ENCODE measurements around the gene TACC2. TPM values are rescaled to one million over a fixed set of nuclear protein-coding genes. Genes with fewer than 3 reads are reported as not detected.

Gene TACC2
- total and polyA plus RNA-seq, 4 donors = 21.6 to 107 (median 64.9) TPM

DNA sequence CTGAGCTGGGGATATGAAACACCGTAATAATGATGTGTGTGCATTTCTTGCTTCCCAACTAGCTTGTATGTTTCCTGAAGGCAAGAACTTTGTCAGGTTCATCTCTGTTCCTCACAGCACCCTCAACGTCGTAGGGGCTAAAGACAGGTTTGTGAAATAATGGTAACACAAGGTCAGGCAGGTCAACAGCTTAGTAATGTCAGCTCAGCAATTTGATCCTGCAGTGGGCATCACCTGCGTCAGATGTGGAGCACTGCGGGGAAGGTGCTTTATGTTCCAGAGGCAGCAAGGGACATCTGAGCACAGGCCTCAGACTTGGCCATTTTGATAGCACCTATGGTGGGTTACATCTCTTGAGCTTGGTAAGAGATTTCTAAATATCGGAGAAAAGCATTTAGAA is 230.4 kb downstream of the TACC2 start:
- Histone ChIP-seq H3K4me1 (ENCODE audit: control insufficient read depth, insufficient read depth, low read length) (peaks cover 5% of the 10 kb centered on the region), H3K9me3 (ENCODE audit: control insufficient read depth, insufficient read depth, low read length) (no peaks in the 10 kb centered on the region), H3K36me3 (ENCODE audit: control insufficient read depth, insufficient read depth, low read length) (peaks cover 65% of the 10 kb centered on the region), H3K4me3 (ENCODE audit: low read depth, low read length) (no peak overlapping the region), H3K27me3 (ENCODE audit: control insufficient read depth, insufficient read depth, low read length) (no peaks in the 10 kb centered on the region), H3K27ac (ENCODE audit: low read depth, low read length) (no peak overlapping the region)
- DNase-seq (ENCODE audit: low read depth in 4 of 6, low spot score in 6 of 6) = no peak
- 96% methylated on average over 4 of the region's 6 CpGs for WGBS (ENCODE audit: insufficient coverage)

GRCh38 chr10:122220736-122221135 is 231.8 kb downstream of the TACC2 start:
- Histone ChIP-seq H3K36me3 (ENCODE audit: control insufficient read depth, insufficient read depth, low read length) (peaks cover 71% of the 10 kb centered on the region), H3K9me3 (ENCODE audit: control insufficient read depth, insufficient read depth, low read length) (no peaks in the 10 kb centered on the region), H3K27ac (ENCODE audit: low read depth, low read length) (no peak overlapping the region), H3K4me1 (ENCODE audit: control insufficient read depth, insufficient read depth, low read length) (no peaks in the 10 kb centered on the region), H3K27me3 (ENCODE audit: control insufficient read depth, insufficient read depth, low read length) (no peaks in the 10 kb centered on the region), H3K4me3 (ENCODE audit: low read depth, low read length) (no peak overlapping the region)
- no CpG with 5 or more reads among the region's 2 CpGs for WGBS (ENCODE audit: insufficient coverage)
- no peak for DNase-seq (ENCODE audit: low read depth in 4 of 6, low spot score in 6 of 6)

DNA sequence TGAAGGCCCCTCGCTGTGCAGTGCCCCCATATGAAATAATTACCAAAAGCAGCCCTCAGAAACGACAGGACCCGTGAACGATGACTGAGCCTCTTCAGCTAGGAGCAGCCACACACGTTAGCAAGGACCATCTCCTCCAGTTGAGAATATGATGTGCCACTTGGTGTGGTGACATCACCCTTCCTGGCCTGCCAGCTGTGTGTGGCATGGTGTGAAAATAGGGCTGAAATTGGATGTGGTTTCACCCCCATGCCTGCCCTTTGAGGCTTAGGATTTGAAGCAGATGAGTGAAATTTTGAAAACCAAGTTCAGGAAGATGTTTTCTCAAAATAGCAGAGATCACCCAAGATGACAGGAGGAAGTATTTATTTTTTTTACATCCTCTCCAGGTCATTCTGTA is 233.0 kb downstream of the TACC2 start:
- WGBS (ENCODE audit: insufficient coverage) = 52% methylated on average over 5 of the region's 5 CpGs
- no peaks in the 10 kb centered on the region for H3K27me3 ChIP-seq (ENCODE audit: control insufficient read depth, insufficient read depth, low read length)
- DNase-seq (ENCODE audit: low read depth in 4 of 6, low spot score in 6 of 6) = no peak
- no peaks in the 10 kb centered on the region for H3K4me1 ChIP-seq (ENCODE audit: control insufficient read depth, insufficient read depth, low read length)
- H3K27ac ChIP-seq (ENCODE audit: low read depth, low read length) = no peak overlapping the region
- no peak overlapping the region for H3K4me3 ChIP-seq (ENCODE audit: low read depth, low read length)
- H3K36me3 ChIP-seq (ENCODE audit: control insufficient read depth, insufficient read depth, low read length) = peaks cover 73% of the 10 kb centered on the region
- H3K9me3 ChIP-seq (ENCODE audit: control insufficient read depth, insufficient read depth, low read length) = no peaks in the 10 kb centered on the region

DNA sequence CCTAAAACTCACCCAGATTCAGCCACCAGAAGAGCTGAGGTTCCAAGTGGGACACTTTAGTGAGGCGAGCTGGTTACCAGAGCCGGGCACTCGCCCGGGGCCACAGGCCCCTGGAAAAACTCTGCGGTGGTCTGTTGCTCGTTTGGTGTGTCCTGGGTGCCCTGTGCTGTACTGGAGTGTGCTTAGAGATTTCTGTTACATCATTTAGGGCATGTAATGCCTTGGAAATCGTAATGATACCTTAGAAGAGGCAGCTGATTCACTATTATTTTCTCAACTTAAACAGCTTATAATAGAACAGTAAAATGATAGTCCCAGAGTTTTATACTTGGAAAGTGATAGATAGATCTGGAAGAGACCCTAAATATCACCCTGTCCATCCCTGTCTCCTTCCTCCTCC is 233.7 kb downstream of the TACC2 start:
- no peak for DNase-seq (ENCODE audit: low read depth in 4 of 6, low spot score in 6 of 6)
- Histone ChIP-seq H3K36me3 (ENCODE audit: control insufficient read depth, insufficient read depth, low read length) (peaks cover 73% of the 10 kb centered on the region), H3K27ac (ENCODE audit: low read depth, low read length) (no peak overlapping the region), H3K9me3 (ENCODE audit: control insufficient read depth, insufficient read depth, low read length) (no peaks in the 10 kb centered on the region), H3K4me1 (ENCODE audit: control insufficient read depth, insufficient read depth, low read length) (no peaks in the 10 kb centered on the region), H3K4me3 (ENCODE audit: low read depth, low read length) (no peak overlapping the region), H3K27me3 (ENCODE audit: control insufficient read depth, insufficient read depth, low read length) (no peaks in the 10 kb centered on the region)
- 93% methylated on average over 5 of the region's 7 CpGs for WGBS (ENCODE audit: insufficient coverage)

DNA sequence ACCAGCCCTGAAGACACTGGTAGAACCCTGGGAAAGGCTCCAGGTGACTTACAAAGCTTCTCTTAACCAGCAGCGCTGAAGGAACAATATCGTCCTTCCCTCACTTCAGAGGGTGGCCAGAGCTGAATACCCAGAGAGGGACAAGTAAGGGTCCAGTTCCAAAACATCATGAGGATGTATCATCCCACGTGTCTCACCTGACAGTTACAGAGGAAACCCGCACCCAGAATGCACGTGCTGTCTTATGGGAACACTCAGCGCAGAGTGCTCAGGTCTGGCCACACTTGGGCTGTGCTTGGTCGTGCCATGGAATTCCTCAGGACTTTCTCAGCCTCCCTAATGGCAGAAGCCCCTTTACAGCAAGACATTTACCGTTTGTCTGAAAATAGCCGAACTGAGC is 235.2 kb downstream of the TACC2 start:
- no peak overlapping the region for H3K27ac ChIP-seq (ENCODE audit: low read depth, low read length)
- H3K4me1 ChIP-seq (ENCODE audit: control insufficient read depth, insufficient read depth, low read length) = no peaks in the 10 kb centered on the region
- no peak overlapping the region for H3K4me3 ChIP-seq (ENCODE audit: low read depth, low read length)
- peaks cover 71% of the 10 kb centered on the region for H3K36me3 ChIP-seq (ENCODE audit: control insufficient read depth, insufficient read depth, low read length)
- no peaks in the 10 kb centered on the region for H3K27me3 ChIP-seq (ENCODE audit: control insufficient read depth, insufficient read depth, low read length)
- no peak for DNase-seq (ENCODE audit: low read depth in 4 of 6, low spot score in 6 of 6)
- WGBS (ENCODE audit: insufficient coverage) = 92% methylated on average over 9 of the region's 9 CpGs
- H3K9me3 ChIP-seq (ENCODE audit: control insufficient read depth, insufficient read depth, low read length) = no peaks in the 10 kb centered on the region

DNA sequence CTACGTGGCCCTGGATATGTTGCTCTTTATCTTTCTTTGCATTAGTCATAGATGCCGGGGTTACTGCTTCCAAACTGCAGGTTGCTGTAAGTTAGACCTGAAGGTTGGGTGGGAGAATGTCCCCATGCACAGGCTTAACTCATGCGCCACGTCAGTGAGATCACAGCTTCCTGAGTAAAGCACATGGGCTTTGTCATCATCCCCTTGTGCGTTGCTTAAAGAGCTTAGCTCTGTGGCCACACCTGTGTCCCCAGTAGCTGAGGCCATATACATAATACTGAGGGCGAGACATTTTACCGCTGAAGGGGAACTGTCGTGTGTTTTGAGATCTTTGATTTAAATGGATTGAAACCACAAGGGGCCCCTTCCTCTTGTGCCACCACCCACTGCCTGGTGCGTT is 236.4 kb downstream of the TACC2 start:
- no peaks in the 10 kb centered on the region for H3K4me1 ChIP-seq (ENCODE audit: control insufficient read depth, insufficient read depth, low read length)
- H3K4me3 ChIP-seq (ENCODE audit: low read depth, low read length) = no peak overlapping the region
- no peak for DNase-seq (ENCODE audit: low read depth in 4 of 6, low spot score in 6 of 6)
- no peaks in the 10 kb centered on the region for H3K9me3 ChIP-seq (ENCODE audit: control insufficient read depth, insufficient read depth, low read length)
- 88% methylated on average over 9 of the region's 9 CpGs for WGBS (ENCODE audit: insufficient coverage)
- H3K27ac ChIP-seq (ENCODE audit: low read depth, low read length) = no peak overlapping the region
- H3K36me3 ChIP-seq (ENCODE audit: control insufficient read depth, insufficient read depth, low read length) = peaks cover 73% of the 10 kb centered on the region
- no peaks in the 10 kb centered on the region for H3K27me3 ChIP-seq (ENCODE audit: control insufficient read depth, insufficient read depth, low read length)

DNA sequence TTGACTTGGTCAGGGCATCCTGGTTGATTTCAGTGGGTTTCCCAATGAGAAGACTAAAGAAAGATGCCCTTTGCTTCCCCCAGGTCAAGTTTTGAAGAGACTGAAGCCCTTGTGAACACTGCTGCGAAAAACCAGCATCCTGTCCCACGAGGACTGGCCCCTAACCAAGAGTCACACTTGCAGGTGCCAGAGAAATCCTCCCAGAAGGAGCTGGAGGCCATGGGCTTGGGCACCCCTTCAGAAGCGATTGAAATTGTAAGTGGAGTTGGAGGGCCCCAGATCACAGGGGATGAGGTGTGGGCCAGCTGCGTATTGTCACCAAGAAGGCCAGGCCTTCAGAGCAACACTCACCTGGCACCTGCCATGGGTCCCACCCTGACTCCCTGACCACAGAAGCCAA is 238.8 kb downstream of the TACC2 start:
- Histone ChIP-seq H3K4me1 (ENCODE audit: control insufficient read depth, insufficient read depth, low read length) (peaks cover 3% of the 10 kb centered on the region), H3K27me3 (ENCODE audit: control insufficient read depth, insufficient read depth, low read length) (no peaks in the 10 kb centered on the region), H3K36me3 (ENCODE audit: control insufficient read depth, insufficient read depth, low read length) (peaks cover 70% of the 10 kb centered on the region), H3K9me3 (ENCODE audit: control insufficient read depth, insufficient read depth, low read length) (no peaks in the 10 kb centered on the region), H3K4me3 (ENCODE audit: low read depth, low read length) (no peak overlapping the region), H3K27ac (ENCODE audit: low read depth, low read length) (no peak overlapping the region)
- DNase-seq (ENCODE audit: low read depth in 4 of 6, low spot score in 6 of 6) = no peak
- WGBS (ENCODE audit: insufficient coverage) = 87% methylated on average over 3 of the region's 4 CpGs

DNA sequence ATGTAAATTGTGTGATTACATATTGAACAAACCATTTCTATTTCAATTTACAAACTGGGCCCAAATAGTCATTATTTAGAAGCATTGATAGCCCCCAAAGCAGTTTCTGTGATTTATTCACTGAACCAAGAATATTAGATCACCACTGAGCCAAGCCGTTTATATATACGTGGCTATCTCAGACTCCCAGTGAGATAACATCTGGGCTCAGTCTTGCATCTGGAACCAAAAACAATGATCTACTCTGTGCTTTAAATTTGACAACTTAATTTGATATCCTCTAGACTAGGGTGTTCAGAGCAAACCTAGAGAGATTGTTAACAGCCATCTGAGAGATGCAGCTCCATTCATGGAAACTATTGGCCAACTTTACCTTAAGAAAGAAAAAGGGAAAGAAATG is 240.7 kb downstream of the TACC2 start:
- DNase-seq (ENCODE audit: low read depth in 4 of 6, low spot score in 6 of 6) = peak in 1 of 6 donors; percentile 44
- H3K4me3 ChIP-seq (ENCODE audit: low read depth, low read length) = no peak overlapping the region
- no peaks in the 10 kb centered on the region for H3K27me3 ChIP-seq (ENCODE audit: control insufficient read depth, insufficient read depth, low read length)
- no peaks in the 10 kb centered on the region for H3K9me3 ChIP-seq (ENCODE audit: control insufficient read depth, insufficient read depth, low read length)
- H3K4me1 ChIP-seq (ENCODE audit: control insufficient read depth, insufficient read depth, low read length) = peaks cover 13% of the 10 kb centered on the region
- H3K36me3 ChIP-seq (ENCODE audit: control insufficient read depth, insufficient read depth, low read length) = peaks cover 70% of the 10 kb centered on the region
- no peak overlapping the region for H3K27ac ChIP-seq (ENCODE audit: low read depth, low read length)
- WGBS (ENCODE audit: insufficient coverage) = 33% methylated on average over 2 of the region's 2 CpGs

- Histone ChIP-seq H3K9me3 (ENCODE audit: control insufficient read depth, insufficient read depth, low read length) (no peaks in the 10 kb centered on the region), H3K4me1 (ENCODE audit: control insufficient read depth, insufficient read depth, low read length) (peaks cover 13% of the 10 kb centered on the region), H3K27me3 (ENCODE audit: control insufficient read depth, insufficient read depth, low read length) (no peaks in the 10 kb centered on the region), H3K36me3 (ENCODE audit: control insufficient read depth, insufficient read depth, low read length) (peaks cover 66% of the 10 kb centered on the region), H3K4me3 (ENCODE audit: low read depth, low read length) (no peak overlapping the region), H3K27ac (ENCODE audit: low read depth, low read length) (no peak overlapping the region)
- no peak for DNase-seq (ENCODE audit: low read depth in 4 of 6, low spot score in 6 of 6)
- WGBS (ENCODE audit: insufficient coverage) = 89% methylated on average over 18 of the region's 19 CpGs
These were observed 241.3 kb downstream of the TACC2 start for GRCh38 chr10:122230222-122230621.

GRCh38 chr10:122232769-122233168 is 243.8 kb downstream of the TACC2 start:
- Histone ChIP-seq H3K4me3 (ENCODE audit: low read depth, low read length) (no peak overlapping the region), H3K4me1 (ENCODE audit: control insufficient read depth, insufficient read depth, low read length) (peaks cover 13% of the 10 kb centered on the region), H3K9me3 (ENCODE audit: control insufficient read depth, insufficient read depth, low read length) (no peaks in the 10 kb centered on the region), H3K36me3 (ENCODE audit: control insufficient read depth, insufficient read depth, low read length) (peaks cover 54% of the 10 kb centered on the region), H3K27me3 (ENCODE audit: control insufficient read depth, insufficient read depth, low read length) (no peaks in the 10 kb centered on the region), H3K27ac (ENCODE audit: low read depth, low read length) (no peak overlapping the region)
- WGBS (ENCODE audit: insufficient coverage) = 80% methylated on average over 1 of the region's 3 CpGs
- DNase-seq (ENCODE audit: low read depth in 4 of 6, low spot score in 6 of 6) = peak in 2 of 6 donors; percentile 55 to 68
